Calu3 (cell line): ENCODE data around the gene SMARCA2. TPM values are rescaled to one million over a fixed set of nuclear protein-coding genes. Genes with fewer than 3 reads are reported as not detected.

Experiments used
- BruUV-seq: library from RNA; stranded (reverse); fragments of 400-500 nt; replicated peaks from 2 replicates; lab custom pipeline; 2021; lab: Mats Ljungman, UMichigan
- CTCF ChIA-PET: fragments of 300-600 bp; sonication (Branson Sonifier 250); formaldehyde crosslinking; loops from one replicate; lab custom pipeline; 2022; ENCODE audit warnings: antibody characterized with exemption; lab: Charles Lee
- DNase-seq: peaks from one replicate; pipeline ENCODE4 v3.0.0; 2022
- H3K27ac Mint-ChIP-seq: one replicate; pipeline ENCODE4 v1.8.0; 2022; ENCODE audit warnings: mixed read lengths; ENCODE audit not compliant: unreplicated experiment
- H3K27me3 Mint-ChIP-seq: one replicate; pipeline ENCODE4 v1.8.0; 2022; ENCODE audit warnings: mixed read lengths; ENCODE audit not compliant: unreplicated experiment
- H3K36me3 Mint-ChIP-seq: one replicate; pipeline ENCODE4 v1.8.0; 2022; ENCODE audit warnings: mild to moderate bottlenecking, moderate library complexity, mixed read lengths; ENCODE audit not compliant: insufficient read depth, unreplicated experiment
- H3K4me1 Mint-ChIP-seq: one replicate; pipeline ENCODE4 v1.8.0; 2022; ENCODE audit warnings: mild to moderate bottlenecking, low read depth, mixed read lengths; ENCODE audit not compliant: unreplicated experiment
- H3K4me3 Mint-ChIP-seq: one replicate; pipeline ENCODE4 v1.8.0; 2022; ENCODE audit warnings: mild to moderate bottlenecking, low read depth, moderate library complexity, mixed read lengths; ENCODE audit not compliant: unreplicated experiment
- H3K9me3 Mint-ChIP-seq: one replicate; pipeline ENCODE4 v1.8.0; 2022; ENCODE audit warnings: low read depth, mixed read lengths; ENCODE audit not compliant: unreplicated experiment
- intact Hi-C: fragments of 100-400 bp; cut with micrococcal nuclease; formaldehyde crosslinking; loops from one replicate; pipeline ENCODE4 v1.10.0; 2022; ENCODE audit not compliant: unreplicated experiment
- total RNA-seq: library from RNA; stranded (reverse); gene quantifications from 2 replicates; pipeline ENCODE4 v1.2.3, GENCODE V29; 2022
- TF ChIP-seq, protein P1 (sequence below): fragments of 200-600 bp; IDR thresholded peaks from one replicate; pipeline ENCODE4 v1.8.0; 2022; ENCODE audit warnings: antibody characterized with exemption; ENCODE audit not compliant: unreplicated experiment

The SMARCA2 gene
- total RNA-seq, 1 experiment from 2014 or later: 47.4 TPM

DNA sequence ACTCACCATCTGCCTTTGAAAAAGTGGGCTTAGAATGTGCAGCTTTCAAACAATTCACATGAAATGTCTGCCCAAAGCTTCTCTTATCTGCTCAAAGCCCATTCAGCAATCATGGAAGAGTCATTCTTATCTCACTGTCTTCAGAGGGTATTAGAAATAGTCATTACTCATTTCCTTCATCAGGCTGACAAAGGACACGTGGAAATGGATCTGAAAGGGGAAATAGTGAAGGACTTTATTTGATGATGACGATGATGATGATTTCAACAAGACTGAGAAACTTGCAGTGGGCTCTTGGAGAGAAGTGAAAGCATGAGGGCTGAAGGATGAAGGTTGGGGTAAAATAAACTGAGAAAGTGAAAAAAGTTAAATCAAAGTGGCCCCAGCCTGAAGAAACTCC lies 194.3 kb downstream of the SMARCA2 start:
- DNase-seq: no peak
- no peak overlapping the region for H3K27ac Mint-ChIP-seq
- BruUV-seq: no TSS peak
- no peaks in the 10 kb centered on the region for H3K9me3 Mint-ChIP-seq
- H3K4me1 Mint-ChIP-seq: no peaks in the 10 kb centered on the region
- no peaks in the 10 kb centered on the region for H3K36me3 Mint-ChIP-seq
- no peaks in the 10 kb centered on the region for H3K27me3 Mint-ChIP-seq
- no peak overlapping the region for H3K4me3 Mint-ChIP-seq
- CTCF ChIA-PET: interaction anchor here (0.7 kb wide), 1 partner anchor 1694 kb away, joined by 3 read pairs; no protein-coding TSS in a partner anchor
- intact Hi-C loops: no loop called here
- TF ChIP-seq, protein P1, sequence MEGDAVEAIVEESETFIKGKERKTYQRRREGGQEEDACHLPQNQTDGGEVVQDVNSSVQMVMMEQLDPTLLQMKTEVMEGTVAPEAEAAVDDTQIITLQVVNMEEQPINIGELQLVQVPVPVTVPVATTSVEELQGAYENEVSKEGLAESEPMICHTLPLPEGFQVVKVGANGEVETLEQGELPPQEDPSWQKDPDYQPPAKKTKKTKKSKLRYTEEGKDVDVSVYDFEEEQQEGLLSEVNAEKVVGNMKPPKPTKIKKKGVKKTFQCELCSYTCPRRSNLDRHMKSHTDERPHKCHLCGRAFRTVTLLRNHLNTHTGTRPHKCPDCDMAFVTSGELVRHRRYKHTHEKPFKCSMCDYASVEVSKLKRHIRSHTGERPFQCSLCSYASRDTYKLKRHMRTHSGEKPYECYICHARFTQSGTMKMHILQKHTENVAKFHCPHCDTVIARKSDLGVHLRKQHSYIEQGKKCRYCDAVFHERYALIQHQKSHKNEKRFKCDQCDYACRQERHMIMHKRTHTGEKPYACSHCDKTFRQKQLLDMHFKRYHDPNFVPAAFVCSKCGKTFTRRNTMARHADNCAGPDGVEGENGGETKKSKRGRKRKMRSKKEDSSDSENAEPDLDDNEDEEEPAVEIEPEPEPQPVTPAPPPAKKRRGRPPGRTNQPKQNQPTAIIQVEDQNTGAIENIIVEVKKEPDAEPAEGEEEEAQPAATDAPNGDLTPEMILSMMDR: no peak

DNA sequence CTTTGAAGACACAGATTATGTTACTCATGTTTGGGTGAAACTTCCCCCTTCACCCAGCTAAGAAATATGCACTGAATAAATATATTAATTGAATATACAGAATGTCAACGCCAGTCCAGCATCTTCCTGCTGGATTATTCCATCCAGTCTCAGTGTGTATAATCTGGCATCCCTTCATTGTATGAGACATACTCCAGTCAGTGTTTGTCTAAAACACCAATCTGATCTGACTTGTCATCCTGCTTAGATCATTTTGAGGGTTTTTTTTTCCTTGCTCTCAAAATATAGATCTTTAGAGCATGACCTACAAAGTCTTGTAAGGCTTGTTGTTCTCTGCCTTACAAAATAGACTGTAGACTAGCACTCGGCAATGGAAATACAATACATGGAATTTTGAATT lies 195.1 kb downstream of the SMARCA2 start:
- Mint-ChIP-seq H3K36me3 (no peaks in the 10 kb centered on the region), H3K4me1 (no peaks in the 10 kb centered on the region), H3K9me3 (no peaks in the 10 kb centered on the region), H3K27ac (no peak overlapping the region), H3K4me3 (no peak overlapping the region), H3K27me3 (no peaks in the 10 kb centered on the region)
- CTCF ChIA-PET: no interaction called here
- intact Hi-C loops: no loop called here
- TF ChIP-seq, protein P1: no peak
- DNase-seq: no peak
- BruUV-seq: no TSS peak

DNA sequence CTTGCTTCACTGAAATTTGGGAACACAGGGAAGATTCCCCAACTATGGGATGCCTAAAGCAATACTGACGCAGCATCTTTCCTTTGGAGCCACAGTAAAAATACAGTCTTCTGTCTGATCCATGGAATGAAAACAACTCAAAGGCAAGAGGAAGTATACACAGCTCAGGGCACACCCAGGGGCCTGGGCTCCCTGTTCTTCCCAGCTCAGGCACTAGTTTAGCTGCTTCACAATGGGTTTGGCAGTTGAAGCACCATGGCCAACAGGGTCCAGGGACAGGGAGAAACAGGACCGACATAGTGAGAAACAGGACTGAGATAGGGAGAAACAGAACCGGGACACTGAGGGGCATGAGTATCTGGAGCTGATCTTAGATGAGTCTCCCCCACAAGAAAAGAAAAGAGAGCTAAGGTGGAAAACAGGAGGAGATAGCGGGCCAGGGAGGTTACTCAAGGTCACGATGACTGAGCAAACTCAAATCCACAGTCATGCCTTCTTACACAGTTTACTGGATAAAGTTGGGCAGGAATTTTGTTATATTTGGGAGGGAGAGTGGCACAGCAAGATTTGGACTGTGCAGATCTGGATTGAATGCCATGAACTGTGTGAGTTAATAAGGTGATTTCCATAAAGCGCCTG lies 198.8 kb downstream of the SMARCA2 start:
- TF ChIP-seq, protein P1: no peak
- Mint-ChIP-seq H3K36me3 (no peaks in the 10 kb centered on the region), H3K4me1 (no peaks in the 10 kb centered on the region), H3K9me3 (no peaks in the 10 kb centered on the region), H3K27me3 (no peaks in the 10 kb centered on the region), H3K27ac (no peak overlapping the region), H3K4me3 (no peak overlapping the region)
- no peak for DNase-seq
- BruUV-seq: no TSS peak
- intact Hi-C loops: no loop called here
- CTCF ChIA-PET: no interaction called here

DNA sequence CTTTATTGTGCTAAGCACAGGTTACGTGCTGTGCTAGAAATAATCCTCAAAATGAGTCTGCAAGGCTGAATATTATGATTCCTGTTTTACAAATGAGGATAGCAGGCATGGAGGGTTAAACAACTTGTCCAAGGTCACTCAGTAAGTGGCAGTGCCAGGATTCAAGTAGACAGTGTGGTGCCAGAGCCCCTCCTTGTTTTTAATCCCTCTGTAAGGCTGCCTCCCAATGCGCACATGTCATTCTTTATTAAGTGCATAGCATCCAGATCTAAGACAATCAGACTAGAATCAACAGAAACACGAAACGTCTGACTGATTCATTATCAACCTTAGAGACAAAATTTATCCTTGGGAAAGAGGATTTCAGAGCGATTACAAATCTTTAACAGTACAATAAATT lies 199.6 kb downstream of the SMARCA2 start:
- TF ChIP-seq, protein P1: no peak
- H3K27me3 Mint-ChIP-seq: no peaks in the 10 kb centered on the region
- no peaks in the 10 kb centered on the region for H3K4me1 Mint-ChIP-seq
- CTCF ChIA-PET: no interaction called here
- intact Hi-C loops: no loop called here
- H3K4me3 Mint-ChIP-seq: no peak overlapping the region
- H3K9me3 Mint-ChIP-seq: no peaks in the 10 kb centered on the region
- H3K36me3 Mint-ChIP-seq: no peaks in the 10 kb centered on the region
- no TSS peak for BruUV-seq
- DNase-seq: no peak
- H3K27ac Mint-ChIP-seq: no peak overlapping the region
